ENCODE data around the gene MADD.
"Not testable (repeated sequence)": the region's sequence is repeated elsewhere in the genome, so short reads cannot be mapped to it uniquely, and the experiment has no call there.

Gene MADD

DNA sequence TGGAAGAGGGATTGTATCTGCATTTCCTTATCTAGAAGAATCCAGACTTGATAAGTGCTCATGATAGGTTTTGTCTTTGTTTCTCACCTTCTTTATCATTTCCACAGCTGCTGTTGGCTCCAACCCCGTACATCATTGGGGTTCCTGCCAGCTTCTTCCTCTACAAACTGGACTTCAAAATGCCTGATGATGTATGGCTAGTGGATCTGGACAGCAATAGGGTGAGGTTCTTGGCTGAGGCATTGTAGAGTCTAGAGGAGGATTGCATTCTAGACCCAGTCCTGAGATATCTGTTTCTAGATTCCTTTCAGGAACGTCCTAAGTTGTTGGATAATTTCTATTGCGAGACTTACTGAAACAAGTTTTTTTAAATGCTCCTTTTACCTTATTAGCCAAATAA lies 8.1 kb downstream of the MADD start:
- DNase-seq = no peak

DNA sequence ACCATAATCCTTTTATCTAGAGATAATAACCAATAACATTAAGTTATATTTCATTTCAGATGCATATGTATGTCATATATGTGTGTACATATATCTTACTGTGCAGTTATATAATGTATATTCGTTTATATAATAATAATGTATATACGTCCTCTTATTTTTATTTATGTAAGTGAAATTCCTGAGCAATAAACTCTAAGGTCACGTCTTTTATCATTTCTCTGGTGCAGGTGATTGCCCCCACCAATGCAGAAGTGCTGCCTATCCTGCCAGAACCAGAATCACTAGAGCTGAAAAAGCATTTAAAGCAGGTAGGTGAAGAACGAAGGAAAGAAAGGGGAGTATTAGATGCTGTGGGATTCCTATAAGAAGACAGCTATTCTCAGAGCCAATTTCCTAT lies 8.8 kb downstream of the MADD start:
- DNase-seq = no peak

- no peak for DNase-seq
Observed at GRCh38 chr11:47280099-47280498, 10.2 kb downstream of the MADD start.

DNA sequence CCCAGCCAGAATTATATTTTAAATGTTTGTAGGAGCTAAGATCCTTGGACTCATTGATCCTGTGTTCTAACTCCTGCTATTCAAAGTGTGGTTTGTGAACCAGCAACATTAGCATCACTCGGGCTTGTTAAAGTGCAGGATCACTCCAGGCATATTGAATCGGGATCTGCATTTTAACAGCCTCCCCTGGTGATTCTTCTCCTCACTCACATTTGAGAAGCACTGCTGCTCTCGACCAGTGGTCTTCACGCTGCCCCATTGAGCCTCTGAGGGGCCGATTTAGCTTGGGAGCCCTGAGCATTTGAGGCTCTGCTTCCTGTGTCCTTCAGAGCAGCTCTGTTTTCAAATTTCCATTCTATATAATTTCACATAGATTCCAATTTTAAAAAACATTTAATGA lies 10.9 kb downstream of the MADD start:
- DNase-seq = no peak

DNA sequence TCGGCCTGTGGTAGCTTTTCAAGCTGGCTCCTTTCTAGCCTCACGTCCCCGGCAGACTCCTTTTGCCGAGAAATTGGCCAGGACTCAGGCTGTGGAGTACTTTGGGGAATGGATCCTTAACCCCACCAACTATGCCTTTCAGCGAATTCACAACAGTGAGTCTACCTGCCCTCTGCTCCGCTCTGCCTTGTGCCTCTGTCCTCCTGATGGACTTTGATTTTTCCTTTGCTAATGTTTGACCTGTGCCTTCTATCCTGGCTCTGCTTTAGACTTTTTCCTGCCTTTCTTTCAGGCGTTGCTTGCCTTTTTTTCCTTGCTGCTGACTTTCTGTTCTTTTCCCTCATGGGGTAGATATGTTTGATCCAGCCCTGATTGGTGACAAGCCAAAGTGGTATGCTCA lies 12.5 kb downstream of the MADD start:
- no peak for DNase-seq

- DNase-seq = no peak
Observed at GRCh38 chr11:47284151-47284550, 14.2 kb downstream of the MADD start.

DNA sequence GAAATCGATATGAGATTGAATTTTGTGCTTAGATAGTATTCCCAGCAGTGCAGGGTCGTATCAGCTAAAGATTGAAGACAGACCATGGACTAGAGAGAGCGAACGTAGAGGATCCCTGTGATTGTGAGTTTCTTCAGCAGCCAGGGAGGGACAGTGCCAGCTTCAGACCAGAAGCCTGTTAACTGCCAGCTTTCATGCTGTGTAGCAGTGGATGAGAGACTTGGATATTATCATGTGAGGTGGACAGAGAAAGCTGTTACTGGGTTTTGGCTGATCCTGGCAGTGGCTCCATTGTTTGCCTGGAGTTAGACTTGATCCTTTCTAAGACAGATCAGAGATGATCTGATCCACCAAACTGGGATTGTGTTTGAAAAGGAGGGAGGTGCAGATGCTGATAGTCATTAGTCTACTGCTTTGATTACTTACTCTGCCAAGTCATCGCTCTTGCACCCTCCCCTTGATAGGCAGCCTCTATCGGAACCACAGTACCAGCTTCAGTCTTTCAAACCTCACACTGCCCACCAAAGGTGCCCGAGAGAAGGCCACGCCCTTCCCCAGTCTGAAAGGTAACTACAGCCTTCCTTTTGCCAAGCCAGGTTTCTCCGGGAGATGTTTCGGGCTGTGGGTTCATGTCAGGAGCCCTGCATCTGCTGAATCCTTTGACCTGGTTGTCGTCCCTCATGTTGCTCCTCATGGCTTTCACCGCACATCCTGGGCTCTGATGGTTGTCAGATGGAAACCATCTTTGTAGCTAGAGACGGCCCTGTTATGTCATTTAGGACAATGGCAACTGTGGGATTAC lies 16.2 kb downstream of the MADD start:
- DNase-seq = no peak

DNA sequence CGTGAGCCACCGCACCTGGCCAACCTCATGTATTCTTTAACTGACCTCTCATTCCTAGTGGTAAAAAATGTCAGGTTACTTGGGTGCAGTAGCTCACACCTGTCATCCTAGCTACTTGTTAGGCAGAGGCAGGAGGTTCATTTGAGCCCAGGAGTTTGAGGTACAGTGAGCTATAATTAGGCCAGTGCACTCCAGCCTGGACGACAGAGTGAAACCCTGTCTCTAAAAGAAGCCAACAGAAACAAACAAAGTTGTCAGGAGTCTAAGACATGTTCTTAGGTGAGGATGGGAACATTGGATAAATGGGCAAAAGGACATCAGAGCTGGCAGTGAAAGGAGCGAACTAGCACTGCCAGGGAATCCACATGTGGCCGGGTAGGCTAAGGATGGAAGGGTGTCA lies 18.1 kb downstream of the MADD start:
- no peak for DNase-seq

DNA sequence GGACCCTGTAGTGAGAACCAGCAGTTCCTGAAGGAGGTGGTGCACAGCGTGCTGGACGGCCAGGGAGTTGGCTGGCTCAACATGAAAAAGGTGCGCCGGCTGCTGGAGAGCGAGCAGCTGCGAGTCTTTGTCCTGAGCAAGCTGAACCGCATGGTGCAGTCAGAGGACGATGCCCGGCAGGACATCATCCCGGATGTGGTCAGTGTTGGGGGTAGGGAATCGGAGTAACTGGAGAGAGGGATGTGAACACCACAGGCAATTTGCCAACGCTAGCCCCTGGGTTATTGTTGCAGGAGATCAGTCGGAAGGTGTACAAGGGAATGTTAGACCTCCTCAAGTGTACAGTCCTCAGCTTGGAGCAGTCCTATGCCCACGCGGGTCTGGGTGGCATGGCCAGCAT lies 19.9 kb downstream of the MADD start:
- DNase-seq = no peak

- DNase-seq = no peak
Observed at GRCh38 chr11:47295385-47295784, 25.5 kb downstream of the MADD start.

DNA sequence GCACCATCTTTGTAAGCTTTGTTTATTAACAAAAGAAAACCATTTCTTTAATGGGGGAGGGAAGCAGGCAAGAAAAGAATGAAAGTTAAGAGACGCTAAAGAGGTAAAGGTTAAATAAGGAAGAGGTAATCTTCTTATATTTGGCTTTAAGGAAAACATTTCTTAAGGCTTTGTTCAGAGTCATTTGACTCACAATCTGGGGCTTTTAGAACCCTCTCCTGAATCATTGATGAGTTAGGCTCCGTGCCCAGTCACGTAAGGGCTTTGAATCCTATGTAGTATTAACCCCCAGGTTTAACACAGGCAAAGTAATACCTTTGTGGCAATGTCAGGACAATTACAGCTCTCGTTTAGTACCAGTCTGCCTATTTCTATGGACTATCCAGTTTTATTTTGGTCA lies 26.1 kb downstream of the MADD start:
- DNase-seq = no peak

GRCh38 chr11:47299078-47299477 lies 29.1 kb downstream of the MADD start:
- DNase-seq = no peak

- no peak for DNase-seq
Observed at GRCh38 chr11:47302853-47303252, 32.9 kb downstream of the MADD start.

DNA sequence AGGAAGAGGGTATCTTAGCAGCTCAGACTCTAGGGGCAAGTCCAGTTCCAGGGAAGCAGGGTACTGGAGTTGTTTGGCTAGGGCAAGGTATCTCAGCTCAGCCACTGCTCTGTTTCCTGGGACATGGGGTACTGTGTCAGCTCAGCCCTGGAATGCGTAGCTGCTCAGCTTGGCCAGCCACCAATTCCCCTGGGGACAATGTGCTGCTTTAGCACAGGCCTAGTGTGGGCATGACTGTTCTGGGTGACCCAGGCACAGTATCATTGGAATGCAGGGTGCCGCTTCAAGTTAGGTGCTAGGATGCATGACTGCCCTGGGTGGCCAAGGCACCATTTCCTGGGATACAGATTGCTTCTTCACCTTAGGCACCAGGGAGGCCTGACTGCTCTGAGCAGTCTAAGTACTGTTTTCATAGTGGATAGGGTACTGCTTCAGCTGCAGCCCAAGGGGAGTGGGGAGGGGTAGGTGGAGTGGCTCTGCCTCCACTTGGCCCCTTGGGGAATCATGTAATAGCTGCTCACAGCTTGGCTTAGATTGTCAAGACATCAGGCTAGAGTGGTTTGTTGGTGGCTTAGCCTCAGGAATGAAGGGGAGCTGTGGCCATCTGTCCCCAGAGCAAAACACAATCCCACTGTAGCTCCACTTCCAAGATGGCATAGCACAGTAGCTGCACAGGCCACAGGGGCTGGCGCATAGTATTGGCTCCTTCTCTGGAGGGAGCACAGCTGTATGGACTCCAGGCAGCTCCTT lies 36.0 kb downstream of the MADD start:
- no peak for DNase-seq

DNA sequence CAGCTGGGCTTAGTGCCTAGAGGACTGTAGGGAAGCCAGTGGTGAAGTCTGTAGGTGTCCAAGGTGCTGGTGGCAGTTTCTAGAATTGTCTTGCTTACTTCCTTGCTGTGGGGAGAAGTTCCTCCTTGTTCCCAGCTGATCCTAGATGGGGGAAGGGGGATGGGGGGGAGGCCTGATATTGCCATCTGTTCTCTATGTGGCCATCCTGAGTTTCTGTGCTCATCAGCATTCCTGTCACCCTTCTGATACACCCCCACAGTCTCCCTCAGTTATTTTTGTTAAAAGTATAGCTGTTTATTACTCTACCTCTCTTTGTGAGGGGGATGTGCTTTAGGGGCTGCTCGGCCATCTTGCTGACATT lies 36.5 kb downstream of the MADD start:
- no peak for DNase-seq

- no peak for DNase-seq
Observed at GRCh38 chr11:47308050-47308823, 38.3 kb downstream of the MADD start.

GRCh38 chr11:47314992-47315391 lies 45.1 kb downstream of the MADD start:
- DNase-seq = no peak

GRCh38 chr11:47316501-47316900 lies 46.6 kb downstream of the MADD start:
- DNase-seq = not testable (repeated sequence)

DNA sequence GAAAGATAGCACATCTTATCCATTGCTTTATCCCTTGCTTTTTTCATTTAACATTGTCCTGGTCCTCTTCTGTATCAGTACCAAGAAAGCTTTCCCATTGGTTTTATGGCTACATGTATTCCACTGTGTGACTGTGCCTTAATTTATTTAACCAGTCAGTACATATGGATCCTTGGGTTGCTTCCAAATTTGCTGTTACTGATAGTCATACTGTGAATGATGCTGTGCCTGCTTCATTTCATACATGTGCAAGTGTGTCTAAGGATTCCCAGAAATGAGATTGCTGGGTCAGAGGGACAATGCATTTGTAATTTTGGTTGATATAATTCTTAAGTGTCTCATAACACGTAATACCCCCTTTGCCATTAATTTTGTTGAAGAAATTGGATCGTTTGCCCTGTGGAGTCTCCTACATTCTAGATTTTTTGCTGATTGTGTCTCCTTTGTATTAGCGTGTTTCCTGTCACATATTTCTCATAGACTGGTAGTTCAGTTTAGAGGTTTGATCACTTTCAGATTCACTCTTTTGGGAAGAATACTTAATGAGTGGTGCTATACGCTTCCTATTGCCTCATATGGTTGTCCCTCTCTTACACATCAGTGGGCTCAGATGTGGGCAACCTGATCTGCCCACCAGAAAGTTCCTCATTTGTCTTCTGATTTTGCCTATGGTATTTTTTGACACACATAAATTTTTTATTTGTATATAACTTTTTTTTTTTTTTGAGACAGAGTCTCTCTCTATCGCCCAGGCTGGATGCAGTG lies 47.3 kb downstream of the MADD start:
- no peak for DNase-seq

- DNase-seq = no peak
Observed at GRCh38 chr11:47318166-47318565, 48.2 kb downstream of the MADD start.

DNA sequence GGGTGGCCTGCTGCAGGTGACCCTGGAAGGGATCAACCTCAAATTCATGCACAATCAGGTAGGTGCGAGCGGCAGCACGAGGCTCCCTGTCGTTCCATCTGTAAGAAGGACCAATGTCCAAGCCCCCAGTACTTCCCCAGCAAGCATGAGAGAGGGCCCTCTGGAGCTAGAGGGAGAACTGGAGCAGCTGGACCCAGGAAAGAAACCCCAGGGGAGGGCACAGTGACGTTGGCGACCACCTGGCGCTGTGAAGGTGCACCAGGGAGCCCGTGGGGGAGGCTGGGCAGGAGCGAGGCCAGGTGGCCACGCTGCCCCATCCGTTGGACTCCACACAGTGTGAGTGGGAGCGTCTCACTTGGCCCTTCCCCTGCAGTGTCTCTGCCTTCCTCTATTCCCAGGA lies 54.6 kb downstream of the MADD start:
- DNase-seq = no peak

DNA sequence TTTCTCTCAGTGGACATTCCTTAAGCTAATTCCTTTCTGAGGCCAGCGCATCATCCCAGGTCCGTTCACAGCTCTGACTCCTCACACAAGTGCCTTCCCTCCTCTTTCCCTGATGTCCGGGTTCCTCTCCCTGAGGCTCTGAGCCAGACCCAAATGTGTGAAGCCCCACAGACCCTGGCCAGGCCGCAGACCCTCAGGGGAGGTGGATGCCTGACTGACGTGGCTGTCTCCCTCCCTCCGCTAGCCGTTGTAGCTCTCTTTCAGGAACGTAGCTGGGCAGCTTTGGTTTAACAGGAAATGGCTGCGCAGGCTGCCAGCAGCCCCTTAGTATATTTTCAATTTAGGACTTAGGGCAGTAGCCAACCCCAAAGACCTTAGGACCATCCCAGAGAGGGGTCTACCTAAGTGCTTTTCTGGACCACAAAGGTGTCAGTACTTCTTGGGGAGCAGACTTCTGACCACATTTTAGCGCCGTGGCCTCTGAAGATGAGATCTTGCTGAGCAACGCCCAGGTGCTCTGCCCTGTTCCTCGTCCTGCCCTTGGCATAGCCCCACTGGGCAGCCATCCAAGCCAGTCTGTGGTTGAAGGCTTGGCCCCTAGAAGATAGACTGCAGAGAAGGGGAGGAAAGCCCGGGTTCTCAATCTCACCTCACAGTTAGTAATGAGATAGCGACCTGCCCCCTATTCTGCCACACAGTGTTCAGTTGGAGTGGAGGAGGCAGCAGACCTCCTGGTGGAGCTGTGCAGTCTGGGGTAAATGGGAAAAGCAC lies 55.5 kb downstream of the MADD start:
- DNase-seq = no peak
